ENCODE measurements around the gene FYN.

Gene FYN

DNA sequence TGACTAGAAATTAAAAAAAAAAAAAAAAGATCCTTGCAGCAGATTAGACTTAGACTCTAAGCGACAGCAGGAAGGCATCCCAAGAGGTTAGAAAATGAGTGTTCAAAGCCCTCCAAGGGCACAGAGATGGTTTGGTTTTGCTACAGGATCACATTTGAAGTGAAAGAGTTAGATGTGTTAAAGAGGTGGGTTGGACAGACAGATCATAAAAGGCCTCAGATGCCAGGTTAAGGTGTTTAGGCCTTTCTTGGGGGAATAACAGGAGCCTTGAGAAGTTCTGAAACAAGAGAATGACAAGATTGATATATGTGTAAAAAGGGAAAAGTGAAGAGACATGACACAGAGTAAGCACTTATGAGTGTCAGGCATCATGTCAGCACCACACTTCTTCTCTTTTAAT is 107.5 kb downstream of the FYN start:
- no peak for DNase-seq

GRCh38 chr6:111764238-111765175 is 108.7 kb downstream of the FYN start:
- no peak for DNase-seq

DNA sequence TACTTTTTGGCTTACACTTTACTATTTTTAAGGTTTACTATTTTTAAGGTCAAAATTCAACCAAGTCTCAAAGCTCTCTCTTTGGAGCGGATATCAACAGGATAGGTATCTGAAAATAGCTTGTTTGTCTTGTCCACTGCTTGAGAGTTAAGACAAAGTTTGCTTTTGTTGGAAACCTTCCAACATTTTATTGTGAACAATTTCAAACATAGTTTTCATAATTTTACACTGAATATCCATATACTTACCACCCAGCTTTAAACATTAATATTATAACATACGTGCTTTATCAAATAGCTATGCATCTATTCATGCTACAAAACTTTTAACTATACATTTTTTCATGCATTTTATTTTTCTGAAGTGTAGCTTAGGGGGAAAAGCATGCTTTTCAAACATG is 109.9 kb downstream of the FYN start:
- no peak for DNase-seq

DNA sequence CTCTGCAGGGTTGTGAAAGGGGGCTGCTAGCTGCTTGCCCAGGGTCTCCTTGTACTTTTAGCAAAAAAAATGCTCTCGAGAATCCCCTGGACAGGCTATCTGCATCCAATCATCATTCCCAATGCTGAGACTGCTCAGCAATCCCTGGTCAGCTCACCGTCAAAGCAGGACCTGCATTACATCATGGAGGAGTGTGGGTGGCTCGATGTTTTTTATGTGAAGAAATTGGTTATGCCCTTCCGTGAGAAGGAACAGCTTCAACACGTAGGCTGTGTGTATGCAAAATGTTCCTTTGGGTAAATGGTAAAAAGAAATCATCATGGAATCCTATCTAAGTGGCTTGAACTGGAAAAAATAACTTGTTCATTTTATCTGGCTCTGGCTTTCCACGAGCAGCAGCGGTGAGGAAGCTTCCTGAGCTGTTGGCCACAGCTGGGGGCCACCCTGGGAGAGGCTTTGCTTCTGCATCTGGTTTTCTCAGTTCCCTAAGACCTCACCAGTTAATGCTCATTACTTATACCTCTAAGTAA is 111.4 kb downstream of the FYN start:
- no peak for DNase-seq

- no peak for DNase-seq
Measured at GRCh38 chr6:111761212-111761611, 112.0 kb downstream of the FYN start.

- DNase-seq = no peak
Measured at GRCh38 chr6:111759836-111760785, 113.1 kb downstream of the FYN start.

DNA sequence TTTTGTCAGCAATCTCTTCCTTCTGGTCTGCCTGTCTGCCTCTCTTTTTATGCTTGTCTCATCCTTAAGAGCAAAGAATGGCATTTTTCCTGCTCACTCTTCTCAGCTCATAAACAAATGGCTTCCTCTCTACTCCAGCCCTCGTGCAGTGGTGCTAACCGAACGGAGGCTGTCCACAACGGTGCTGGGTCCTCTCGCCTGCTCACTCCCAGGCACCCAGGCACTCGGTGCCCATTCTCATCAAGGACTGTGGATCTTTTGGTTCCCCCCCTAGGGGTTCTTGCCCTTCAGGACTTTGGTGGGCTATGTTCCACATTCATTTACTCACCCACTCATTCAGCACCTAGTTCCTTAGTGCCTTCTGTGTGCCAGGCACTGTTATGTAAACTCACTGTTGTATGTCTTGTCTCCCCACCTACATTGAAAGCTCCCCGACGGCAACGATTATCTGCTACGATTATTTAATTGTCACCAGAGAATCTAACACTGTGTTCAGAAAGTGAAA is 113.9 kb downstream of the FYN start:
- no peak for DNase-seq

GRCh38 chr6:111758608-111759329 is 114.5 kb downstream of the FYN start:
- no peak for DNase-seq

DNA sequence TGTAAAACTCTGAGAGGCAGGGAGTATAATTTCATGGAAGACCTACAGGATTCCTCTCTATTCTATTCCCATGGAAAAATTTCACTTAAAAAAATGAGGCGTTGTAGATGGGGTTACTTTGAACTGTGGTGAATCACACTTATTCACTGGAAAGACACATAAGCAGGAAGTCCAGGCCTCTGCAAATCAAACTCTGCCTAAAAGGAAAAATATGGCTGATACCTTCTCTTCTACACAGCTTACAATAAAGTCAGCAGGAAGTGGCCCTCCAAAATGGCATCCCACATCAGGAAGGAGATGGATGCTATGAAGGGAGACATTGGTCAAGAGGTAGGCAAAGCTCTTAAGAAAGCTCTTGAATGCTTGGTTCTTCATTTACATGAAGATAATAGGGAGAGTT is 115.9 kb downstream of the FYN start:
- DNase-seq = no peak

DNA sequence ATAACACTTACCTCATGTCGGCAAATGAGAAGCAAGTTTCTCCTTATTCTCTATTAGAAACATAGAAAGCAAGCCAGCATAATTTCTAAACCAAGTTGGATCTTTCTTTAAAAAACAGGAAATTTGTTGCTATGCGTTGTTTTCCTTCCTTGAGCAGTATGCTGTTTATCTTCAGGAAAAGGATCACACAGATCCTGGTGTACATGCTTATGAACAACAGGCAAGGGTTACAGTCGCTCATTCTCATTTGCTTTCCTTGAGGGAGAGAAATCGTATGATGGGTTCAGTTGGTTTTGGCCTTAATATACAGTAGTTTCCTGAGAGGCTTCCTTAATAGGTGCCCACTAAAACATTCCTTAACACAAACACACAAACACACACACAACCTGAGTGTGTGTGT is 118.8 kb downstream of the FYN start:
- DNase-seq = no peak

DNA sequence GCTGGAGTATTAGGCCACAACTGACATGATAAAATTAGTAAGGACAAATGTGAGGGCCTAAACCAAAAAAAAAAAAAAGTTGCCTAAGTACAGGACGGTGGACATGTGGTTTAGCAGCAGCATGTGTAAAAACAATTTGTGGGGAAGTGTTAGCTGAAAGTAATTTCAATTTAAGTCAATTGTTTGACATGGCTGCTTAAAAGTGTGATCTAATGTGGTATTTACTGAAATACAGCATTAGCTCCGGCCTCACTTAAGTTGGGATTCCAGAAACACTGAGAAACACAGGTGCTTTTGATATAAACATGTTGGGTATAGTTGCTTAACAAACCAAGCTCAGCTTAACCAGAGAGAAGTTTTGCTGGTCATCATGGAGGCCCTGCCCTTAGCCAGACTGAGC is 119.7 kb downstream of the FYN start:
- DNase-seq = no peak

GRCh38 chr6:111752476-111752875 is 120.8 kb downstream of the FYN start:
- no peak for DNase-seq

DNA sequence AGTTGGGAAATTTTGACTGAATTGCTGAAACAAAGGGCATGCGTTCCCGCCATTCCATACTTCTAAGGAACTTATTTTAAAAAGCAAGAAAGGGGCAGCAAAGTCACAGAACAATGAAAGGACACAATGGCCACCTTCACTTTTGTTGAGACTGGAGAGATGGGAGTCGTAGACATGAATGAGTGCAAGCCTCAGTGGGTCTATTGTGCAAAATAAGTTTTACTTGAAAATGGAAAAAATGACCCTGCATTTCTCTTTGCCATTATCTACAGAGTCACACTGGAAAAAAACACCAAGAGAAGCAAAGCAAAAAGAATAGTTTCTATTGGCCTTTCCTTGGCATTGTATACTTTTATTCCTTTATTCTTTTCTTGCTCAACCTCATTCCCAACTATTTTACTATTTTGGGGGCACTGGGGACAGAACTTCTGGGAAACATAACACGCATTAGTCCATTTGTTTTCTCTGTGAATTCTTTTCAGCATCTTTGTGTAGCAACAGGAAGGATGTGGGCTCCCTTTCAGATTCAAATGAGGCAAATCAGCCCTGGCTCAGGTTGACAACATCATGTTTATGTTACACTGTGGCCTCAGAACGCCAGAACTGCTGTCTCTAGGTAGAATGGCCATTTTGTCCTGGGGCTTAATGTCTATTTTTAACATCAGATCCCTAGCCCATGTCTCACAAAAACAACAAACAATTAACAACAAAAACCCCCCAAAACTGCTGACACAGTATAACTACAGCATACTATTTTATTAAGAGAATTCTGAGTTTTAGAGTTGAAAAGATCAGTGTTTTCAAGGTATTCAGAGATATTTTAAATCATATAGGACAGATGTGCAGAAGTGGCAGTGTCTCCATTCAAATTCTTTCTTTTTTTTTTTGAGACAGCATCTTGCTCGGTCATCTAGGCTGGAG is 122.2 kb downstream of the FYN start:
- no peak for DNase-seq

DNA sequence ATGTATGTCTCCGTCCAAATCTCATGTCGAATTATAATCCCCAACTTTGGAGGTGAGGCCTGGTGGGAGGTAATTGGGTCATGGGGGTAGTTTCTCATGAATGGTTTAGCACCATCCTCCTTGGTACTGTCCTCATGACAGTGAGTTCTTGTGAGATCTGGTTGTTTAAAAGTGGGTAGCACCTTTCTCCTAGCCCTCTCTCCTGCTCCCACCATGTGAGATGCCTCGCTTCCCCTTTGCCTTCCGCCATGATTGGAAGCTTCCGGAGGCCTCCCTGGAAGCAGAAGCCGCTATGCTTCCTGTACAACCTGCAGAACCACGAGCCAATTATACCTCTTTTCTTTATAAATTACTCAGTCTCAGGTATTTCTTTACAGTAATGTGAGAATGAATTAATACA is 123.1 kb downstream of the FYN start:
- no peak for DNase-seq

DNA sequence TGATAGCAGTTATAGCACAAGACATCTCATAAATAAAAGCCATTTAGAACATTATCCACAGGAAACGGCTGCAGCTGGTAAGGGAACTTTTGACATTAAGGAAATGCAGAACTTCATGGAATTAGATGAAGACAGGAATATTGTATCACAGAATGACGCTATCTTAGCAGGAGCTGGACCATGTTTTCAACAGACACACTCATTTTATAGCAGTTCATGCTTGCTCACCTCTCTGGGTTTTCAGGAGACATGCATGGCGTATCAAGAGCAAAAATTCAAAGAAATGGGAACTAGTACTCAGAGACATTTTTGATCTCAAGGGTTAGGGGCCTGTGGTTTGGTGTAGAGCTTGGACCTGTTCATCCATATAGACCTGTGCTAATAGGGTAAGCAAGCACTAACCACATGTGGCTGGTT is 125.0 kb downstream of the FYN start:
- DNase-seq = no peak

DNA sequence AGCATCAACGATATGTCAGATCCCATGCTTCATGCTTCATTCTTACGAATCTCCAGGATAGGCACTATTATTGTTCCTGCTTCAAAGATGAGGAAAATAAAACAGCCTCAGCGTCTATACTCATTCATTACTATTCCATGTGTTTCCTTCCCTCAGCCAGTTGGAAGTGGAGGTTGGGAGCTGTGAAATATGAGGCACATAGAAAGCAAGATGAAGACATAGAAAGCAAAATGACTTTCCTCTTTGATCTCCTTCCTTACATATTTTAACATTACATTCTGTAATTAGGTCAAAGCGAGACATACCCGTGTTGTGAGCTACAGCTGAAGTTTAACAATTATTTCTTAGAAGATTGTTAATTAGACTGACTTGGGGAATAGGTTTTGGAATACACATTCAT is 125.4 kb downstream of the FYN start:
- DNase-seq = no peak

DNA sequence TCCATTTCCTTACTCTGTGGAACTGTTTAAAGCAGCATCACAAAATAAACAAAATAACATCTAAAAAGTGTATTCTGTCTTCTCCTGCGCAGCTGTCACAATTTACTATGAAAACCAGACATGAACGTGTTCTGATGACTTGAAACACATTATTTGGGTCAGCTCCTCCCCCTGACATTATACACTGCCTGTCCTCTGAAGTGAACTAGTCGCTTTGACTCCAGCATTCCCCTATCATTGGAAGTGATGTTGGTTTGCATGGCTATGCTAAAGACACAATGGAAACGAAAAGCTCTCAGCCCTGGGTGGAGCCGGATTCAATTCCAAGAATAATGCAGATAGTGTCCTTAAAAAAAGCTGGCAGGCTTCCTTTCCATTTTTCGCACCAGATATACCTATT is 125.9 kb downstream of the FYN start:
- DNase-seq = no peak

GRCh38 chr6:111746983-111747382 is 126.3 kb downstream of the FYN start:
- DNase-seq = no peak

DNA sequence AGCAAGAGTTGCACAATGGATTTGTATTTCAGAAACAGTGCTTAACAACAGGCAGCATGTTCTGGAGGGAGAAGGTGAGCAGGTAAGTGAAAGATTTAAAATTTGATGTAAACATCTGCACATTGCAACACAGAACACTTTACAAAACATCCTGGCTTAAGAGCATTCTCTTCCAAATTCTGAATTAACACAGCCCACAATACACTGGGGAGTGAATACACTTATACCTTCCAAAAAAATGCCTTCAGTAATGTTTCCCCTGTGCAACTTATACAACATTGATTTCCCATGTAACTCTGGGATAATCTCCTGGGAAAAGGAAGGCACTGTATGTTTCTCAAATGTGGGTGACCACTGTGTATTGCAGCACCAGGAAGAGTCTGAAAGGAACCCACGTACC is 127.6 kb downstream of the FYN start:
- DNase-seq = no peak

DNA sequence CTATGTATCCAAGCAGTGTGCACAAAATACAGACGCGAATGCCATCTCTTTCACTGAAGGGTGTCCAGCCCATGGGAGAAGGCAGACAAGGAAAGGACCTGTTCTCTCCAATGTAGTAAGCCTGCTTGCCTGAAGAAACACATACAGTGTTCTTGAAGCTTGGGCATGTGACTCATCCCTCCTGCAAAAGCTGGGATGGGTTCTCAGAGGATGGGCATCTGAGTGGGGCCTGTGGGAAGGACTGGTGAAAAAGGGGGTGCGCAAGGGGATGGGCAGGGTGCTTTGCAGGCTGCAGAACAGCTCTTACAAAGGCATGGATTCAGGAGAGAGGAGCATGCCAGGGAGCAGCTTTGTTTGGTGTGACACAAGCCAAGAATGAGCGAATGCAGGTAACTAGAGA is 128.1 kb downstream of the FYN start:
- no peak for DNase-seq

GRCh38 chr6:111743862-111744692 is 129.2 kb downstream of the FYN start:
- no peak for DNase-seq
